ENCODE measurements around the gene CTNND2. TPM values are rescaled to one million over a fixed set of nuclear protein-coding genes. Genes with fewer than 3 reads are reported as not detected.
"Not testable (repeated sequence)": the region's sequence is repeated elsewhere in the genome, so short reads cannot be mapped to it uniquely, and the experiment has no call there.

The CTNND2 gene
- total RNA-seq, 2 donors from 2014 or later: not detected

GRCh38 chr5:11658376-11658775 is 245.9 kb downstream of the CTNND2 start:
- Mint-ChIP-seq H3K36me3 (no peaks in the 10 kb centered on the region), H3K9me3 (no peaks in the 10 kb centered on the region), H3K4me3 (no peak overlapping the region), H3K4me1 (ENCODE audit: low read depth in 2 of 2) (no peaks in the 10 kb centered on the region), H3K27ac (no peak overlapping the region), H3K27me3 (peaks cover 0 to 2% of the 10 kb centered on the region in 2 donors)
- DNase-seq (ENCODE audit: low spot score): no peak
- no peak for ATAC-seq

DNA sequence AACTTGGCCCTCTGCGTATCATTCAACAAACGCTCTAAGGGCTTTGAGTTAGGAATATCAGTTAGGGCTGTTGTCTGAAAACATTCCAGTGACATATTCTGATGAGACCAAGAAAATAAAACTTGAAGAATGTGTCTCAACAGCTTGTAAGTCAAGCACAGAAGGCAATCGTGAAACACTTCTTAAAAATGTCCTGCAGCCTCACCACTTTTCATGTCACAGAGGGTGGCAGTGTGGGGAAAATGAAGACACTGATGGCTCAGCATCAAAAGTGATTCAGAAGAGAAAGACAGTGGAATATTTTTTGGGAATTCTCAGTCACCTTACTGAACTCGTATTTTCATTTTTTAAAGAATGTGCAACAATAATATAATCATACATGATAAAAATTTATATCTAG is 247.3 kb downstream of the CTNND2 start:
- ATAC-seq (no peak), DNase-seq (ENCODE audit: low spot score) (no peak)
- no peak overlapping the region for H3K27ac Mint-ChIP-seq
- H3K4me3 Mint-ChIP-seq: no peak overlapping the region
- H3K9me3 Mint-ChIP-seq: peaks cover 3% of the 10 kb centered on the region
- H3K27me3 Mint-ChIP-seq: peaks cover 0 to 2% of the 10 kb centered on the region in 2 donors
- H3K4me1 Mint-ChIP-seq (ENCODE audit: low read depth in 2 of 2): no peaks in the 10 kb centered on the region
- H3K36me3 Mint-ChIP-seq: no peaks in the 10 kb centered on the region

DNA sequence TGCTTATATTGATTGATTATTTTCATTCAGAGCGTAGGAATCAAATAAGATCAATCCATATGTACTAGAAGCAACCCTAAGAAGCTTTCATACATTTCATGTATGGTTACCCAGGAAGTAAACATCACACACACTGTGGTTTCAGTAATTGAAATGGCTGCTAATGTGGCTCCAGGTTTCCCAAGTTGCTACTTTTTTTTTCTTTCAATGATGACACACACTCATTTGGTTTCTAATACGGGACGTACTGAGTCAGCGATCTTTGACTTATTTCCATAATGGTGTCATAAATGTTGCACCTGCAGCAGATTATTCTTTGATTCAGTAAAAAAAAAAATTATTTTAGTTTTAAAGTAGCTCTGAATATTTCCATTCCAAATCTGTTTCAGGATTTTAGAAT is 248.6 kb downstream of the CTNND2 start:
- ATAC-seq (no peak), DNase-seq (ENCODE audit: low spot score) (no peak)
- H3K27me3 Mint-ChIP-seq: peaks cover 0 to 2% of the 10 kb centered on the region in 2 donors
- no peak overlapping the region for H3K4me3 Mint-ChIP-seq
- no peak overlapping the region for H3K27ac Mint-ChIP-seq
- H3K36me3 Mint-ChIP-seq: peaks cover 1% of the 10 kb centered on the region
- peaks cover 3% of the 10 kb centered on the region for H3K9me3 Mint-ChIP-seq
- peaks cover under 1% of the 10 kb centered on the region in 2 donors for H3K4me1 Mint-ChIP-seq (ENCODE audit: low read depth in 2 of 2)

DNA sequence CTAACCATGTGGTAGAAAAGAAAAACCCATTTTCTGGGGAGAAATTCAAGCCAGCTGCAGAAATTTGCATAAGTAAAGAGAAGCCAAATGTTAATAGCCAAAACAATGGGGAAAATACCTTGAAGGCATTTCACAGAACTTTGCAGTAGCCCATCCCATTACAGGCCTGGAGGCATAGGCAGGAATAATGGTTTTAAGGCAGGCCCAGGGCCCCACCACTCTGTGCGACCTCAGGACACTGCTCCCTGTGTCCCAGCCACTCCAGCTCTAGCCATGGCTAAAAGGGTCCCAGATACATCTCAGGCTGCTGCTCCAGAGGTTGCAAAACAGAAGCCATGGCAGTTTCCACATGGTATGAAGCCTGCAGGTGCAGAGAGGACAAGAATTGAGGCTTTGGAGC is 253.3 kb downstream of the CTNND2 start:
- Mint-ChIP-seq H3K4me1 (ENCODE audit: low read depth in 2 of 2) (peaks cover 7 to 8% of the 10 kb centered on the region in 2 donors), H3K27ac (no peak overlapping the region), H3K4me3 (no peak overlapping the region), H3K9me3 (peaks cover 3% of the 10 kb centered on the region), H3K27me3 (no peaks in the 10 kb centered on the region), H3K36me3 (peaks cover 8% of the 10 kb centered on the region)
- ATAC-seq (no peak), DNase-seq (ENCODE audit: low spot score) (no peak)

- peaks cover 16% of the 10 kb centered on the region in 2 donors for H3K4me1 Mint-ChIP-seq (ENCODE audit: low read depth in 2 of 2)
- no peaks in the 10 kb centered on the region for H3K9me3 Mint-ChIP-seq
- no peaks in the 10 kb centered on the region for H3K27me3 Mint-ChIP-seq
- DNase-seq (ENCODE audit: low spot score): no peak
- no peak for ATAC-seq
- H3K4me3 Mint-ChIP-seq: no peak overlapping the region
- H3K36me3 Mint-ChIP-seq: peaks cover 8% of the 10 kb centered on the region
- H3K27ac Mint-ChIP-seq: no peak overlapping the region
Observed at GRCh38 chr5:11646141-11646540, 258.1 kb downstream of the CTNND2 start.

DNA sequence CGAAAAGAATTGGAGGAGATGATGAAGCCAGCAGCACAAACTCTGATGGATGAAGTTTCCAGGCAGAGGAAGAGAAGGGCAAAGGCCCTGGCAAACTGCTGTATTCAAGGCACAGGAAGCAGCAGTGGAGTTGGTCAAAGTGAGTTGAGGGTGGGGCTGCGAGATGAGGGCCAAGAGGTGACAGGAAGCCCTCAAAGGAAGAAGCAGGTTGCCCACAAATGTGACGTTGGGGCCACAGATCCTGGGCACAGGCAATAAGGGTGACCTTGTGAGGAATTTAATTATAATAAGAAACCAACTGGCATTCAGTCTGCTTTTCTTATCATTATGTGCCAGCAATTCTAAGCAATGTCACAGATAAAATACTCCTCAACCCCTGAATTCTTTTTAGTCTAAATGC is 261.8 kb downstream of the CTNND2 start:
- H3K27me3 Mint-ChIP-seq: no peaks in the 10 kb centered on the region
- H3K4me3 Mint-ChIP-seq: no peak overlapping the region
- peaks cover 8 to 9% of the 10 kb centered on the region in 2 donors for H3K4me1 Mint-ChIP-seq (ENCODE audit: low read depth in 2 of 2)
- no peak for DNase-seq (ENCODE audit: low spot score)
- no peaks in the 10 kb centered on the region for H3K36me3 Mint-ChIP-seq
- ATAC-seq: peak; percentile 43 to 67
- peak overlapping the region in 1 of 2 donors; percentile 51 for H3K27ac Mint-ChIP-seq
- no peaks in the 10 kb centered on the region for H3K9me3 Mint-ChIP-seq

DNA sequence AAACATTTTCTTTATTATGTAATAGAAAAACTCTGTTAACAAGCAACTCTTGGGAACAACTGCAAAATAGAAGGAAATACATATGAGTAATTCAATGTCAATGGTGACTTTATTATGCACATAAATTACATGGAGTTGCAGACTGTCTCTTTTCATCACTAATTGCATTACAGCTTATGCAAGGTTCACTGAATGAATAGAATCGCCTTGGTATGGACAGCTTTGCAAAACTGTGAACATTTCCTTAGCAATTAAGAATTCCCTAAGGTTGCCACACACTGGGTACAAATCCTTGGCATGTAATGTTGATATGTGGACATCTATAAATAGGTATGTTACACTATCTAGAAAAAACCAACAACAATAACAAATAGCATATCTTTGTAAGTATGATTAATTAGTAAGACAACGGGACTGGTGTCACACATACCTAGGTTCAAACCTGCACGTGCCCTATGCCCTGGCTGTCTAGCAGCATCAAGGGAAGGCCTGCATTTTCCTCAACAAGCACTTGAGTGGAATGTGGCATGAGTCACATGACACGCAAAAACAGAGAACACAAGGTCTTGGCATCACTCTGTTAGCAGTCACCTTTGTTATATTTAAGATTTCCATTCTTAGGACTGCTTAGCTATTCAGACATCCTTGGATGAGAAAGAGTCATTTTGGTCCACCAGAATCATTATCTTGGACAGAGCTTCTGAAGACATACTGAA is 263.9 kb downstream of the CTNND2 start:
- Mint-ChIP-seq H3K27me3 (no peaks in the 10 kb centered on the region), H3K9me3 (no peaks in the 10 kb centered on the region), H3K27ac (no peak overlapping the region), H3K4me1 (ENCODE audit: low read depth in 2 of 2) (peaks cover 8 to 9% of the 10 kb centered on the region in 2 donors), H3K36me3 (no peaks in the 10 kb centered on the region), H3K4me3 (no peak overlapping the region)
- DNase-seq (ENCODE audit: low spot score) (no peak), ATAC-seq (no peak)

DNA sequence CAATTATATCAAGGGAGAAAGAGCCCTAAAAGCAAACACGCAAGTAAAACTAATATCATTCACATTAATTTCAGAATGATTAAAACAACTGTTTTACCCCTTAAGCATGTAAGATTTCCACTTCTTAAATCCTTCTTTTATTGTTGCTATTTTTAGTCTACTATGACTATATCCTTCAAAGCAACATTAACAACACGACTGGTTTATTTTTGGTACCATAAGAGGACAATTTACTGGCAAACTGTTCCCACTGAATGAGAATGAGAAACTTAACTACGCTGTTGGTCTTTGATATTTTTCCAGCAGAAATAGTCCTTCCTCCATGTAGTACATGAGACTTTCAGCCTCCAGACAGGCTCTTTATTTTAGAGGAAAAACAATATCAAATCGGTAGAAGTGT is 281.5 kb downstream of the CTNND2 start:
- Mint-ChIP-seq H3K27ac (no peak overlapping the region), H3K9me3 (peaks cover 3% of the 10 kb centered on the region), H3K4me1 (ENCODE audit: low read depth in 2 of 2) (no peaks in the 10 kb centered on the region), H3K36me3 (peaks cover 6% of the 10 kb centered on the region), H3K4me3 (no peak overlapping the region), H3K27me3 (no peaks in the 10 kb centered on the region)
- DNase-seq (ENCODE audit: low spot score) (no peak), ATAC-seq (no peak)

GRCh38 chr5:11620172-11620571 is 284.1 kb downstream of the CTNND2 start:
- H3K4me3 Mint-ChIP-seq: no peak overlapping the region
- peaks cover 0 to 3% of the 10 kb centered on the region in 2 donors for H3K4me1 Mint-ChIP-seq (ENCODE audit: low read depth in 2 of 2)
- peaks cover 3% of the 10 kb centered on the region for H3K9me3 Mint-ChIP-seq
- no peak for ATAC-seq
- no peak overlapping the region for H3K27ac Mint-ChIP-seq
- peaks cover 6% of the 10 kb centered on the region for H3K36me3 Mint-ChIP-seq
- H3K27me3 Mint-ChIP-seq: peaks cover 0 to 2% of the 10 kb centered on the region in 2 donors
- no peak for DNase-seq (ENCODE audit: low spot score)

GRCh38 chr5:11619339-11620024 is 284.8 kb downstream of the CTNND2 start:
- DNase-seq (ENCODE audit: low spot score) (no peak), ATAC-seq (no peak)
- no peak overlapping the region for H3K4me3 Mint-ChIP-seq
- H3K27me3 Mint-ChIP-seq: peaks cover 0 to 2% of the 10 kb centered on the region in 2 donors
- H3K36me3 Mint-ChIP-seq: peaks cover 6% of the 10 kb centered on the region
- H3K4me1 Mint-ChIP-seq (ENCODE audit: low read depth in 2 of 2): peaks cover 0 to 3% of the 10 kb centered on the region in 2 donors
- H3K27ac Mint-ChIP-seq: no peak overlapping the region
- peaks cover 3% of the 10 kb centered on the region for H3K9me3 Mint-ChIP-seq

GRCh38 chr5:11617080-11617479 is 287.2 kb downstream of the CTNND2 start:
- Mint-ChIP-seq H3K9me3 (no peaks in the 10 kb centered on the region), H3K4me3 (no peak overlapping the region), H3K36me3 (no peaks in the 10 kb centered on the region), H3K27me3 (peaks cover 0 to 2% of the 10 kb centered on the region in 2 donors), H3K27ac (no peak overlapping the region), H3K4me1 (ENCODE audit: low read depth in 2 of 2) (peaks cover 0 to 3% of the 10 kb centered on the region in 2 donors)
- ATAC-seq (no peak), DNase-seq (ENCODE audit: low spot score) (no peak)

- DNase-seq (ENCODE audit: low spot score); H3K4me1 Mint-ChIP-seq (ENCODE audit: low read depth in 2 of 2); H3K4me3 Mint-ChIP-seq; H3K36me3 Mint-ChIP-seq; H3K27me3 Mint-ChIP-seq; H3K9me3 Mint-ChIP-seq; H3K27ac Mint-ChIP-seq; ATAC-seq: not testable (repeated sequence)
Observed at GRCh38 chr5:11616624-11617023, 287.6 kb downstream of the CTNND2 start.

GRCh38 chr5:11611011-11611410 is 293.2 kb downstream of the CTNND2 start:
- ATAC-seq (no peak), DNase-seq (ENCODE audit: low spot score) (no peak)
- Mint-ChIP-seq H3K4me1 (ENCODE audit: low read depth in 2 of 2) (no peaks in the 10 kb centered on the region), H3K36me3 (no peaks in the 10 kb centered on the region), H3K27me3 (no peaks in the 10 kb centered on the region), H3K27ac (no peak overlapping the region), H3K9me3 (no peaks in the 10 kb centered on the region), H3K4me3 (no peak overlapping the region)

DNA sequence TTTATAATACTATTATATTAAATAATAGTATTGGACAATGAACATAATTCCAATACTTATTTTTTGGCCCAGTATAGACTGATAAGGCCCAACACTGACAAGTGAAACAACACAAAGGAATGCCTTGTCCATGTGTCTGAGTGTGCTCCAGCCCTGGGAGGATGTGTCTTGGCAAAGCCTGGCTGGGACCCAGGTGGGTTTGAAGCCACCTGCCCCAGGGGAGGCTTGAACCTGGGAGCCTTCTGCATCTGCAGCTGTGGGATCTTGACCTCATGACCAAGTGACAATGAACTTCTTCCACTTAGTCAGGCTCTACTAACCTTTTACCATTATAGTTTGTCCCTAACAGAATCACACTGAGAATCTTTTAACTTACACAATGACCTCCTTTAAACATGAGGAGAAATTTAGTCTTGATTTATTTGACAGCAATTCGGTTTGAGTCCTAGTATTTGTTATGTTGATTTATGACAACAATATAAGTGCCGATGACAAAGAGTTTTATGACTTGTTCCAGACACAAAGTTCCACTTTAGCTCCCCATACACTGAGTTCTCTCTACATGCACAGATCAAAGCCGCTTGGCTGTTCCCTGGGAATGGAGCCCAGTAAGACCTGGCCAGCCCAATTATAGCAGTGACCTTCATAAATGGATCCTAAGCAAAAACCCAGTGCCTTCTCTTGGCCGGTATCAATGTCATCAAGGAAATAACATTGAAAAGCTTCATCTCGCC is 294.5 kb downstream of the CTNND2 start:
- no peak overlapping the region for H3K4me3 Mint-ChIP-seq
- no peaks in the 10 kb centered on the region for H3K9me3 Mint-ChIP-seq
- no peak for DNase-seq (ENCODE audit: low spot score)
- H3K27ac Mint-ChIP-seq: no peak overlapping the region
- no peak for ATAC-seq
- no peaks in the 10 kb centered on the region for H3K36me3 Mint-ChIP-seq
- no peaks in the 10 kb centered on the region for H3K27me3 Mint-ChIP-seq
- H3K4me1 Mint-ChIP-seq (ENCODE audit: low read depth in 2 of 2): no peaks in the 10 kb centered on the region

All from natural killer cell treated with Interleukin-12 subunit alpha and Interleukin-12 subunit beta and Interleukin-15 and Interleukin-18, amount 100 ng/mL, for 72 hours (primary cell).